8988T (cell line): ENCODE data around the gene EHMT1.

Experiments
- DNase-seq: peaks from one replicate; pipeline ENCODE4 v3.0.0; 2011

Gene EHMT1

DNA sequence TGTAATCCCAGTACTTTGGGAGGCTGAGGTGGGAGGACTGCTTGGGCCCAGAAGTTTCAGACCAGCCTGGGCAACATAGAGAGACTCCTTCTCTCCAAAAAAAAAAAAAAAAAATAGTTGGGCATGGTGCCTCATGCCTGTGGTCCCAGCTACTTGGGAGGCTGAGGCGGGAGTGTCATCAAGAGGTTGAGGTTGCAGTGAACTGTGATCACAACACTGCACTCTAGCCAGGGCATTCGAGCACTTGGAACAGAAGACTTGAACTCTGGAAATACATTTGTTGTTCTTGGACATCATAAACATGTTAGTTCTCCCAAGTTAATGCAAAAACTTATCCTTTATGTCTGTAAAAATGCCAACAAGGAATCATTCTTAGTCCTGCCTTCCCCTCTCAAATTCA is 29.6 kb downstream of the EHMT1 start:
- no peak for DNase-seq

DNA sequence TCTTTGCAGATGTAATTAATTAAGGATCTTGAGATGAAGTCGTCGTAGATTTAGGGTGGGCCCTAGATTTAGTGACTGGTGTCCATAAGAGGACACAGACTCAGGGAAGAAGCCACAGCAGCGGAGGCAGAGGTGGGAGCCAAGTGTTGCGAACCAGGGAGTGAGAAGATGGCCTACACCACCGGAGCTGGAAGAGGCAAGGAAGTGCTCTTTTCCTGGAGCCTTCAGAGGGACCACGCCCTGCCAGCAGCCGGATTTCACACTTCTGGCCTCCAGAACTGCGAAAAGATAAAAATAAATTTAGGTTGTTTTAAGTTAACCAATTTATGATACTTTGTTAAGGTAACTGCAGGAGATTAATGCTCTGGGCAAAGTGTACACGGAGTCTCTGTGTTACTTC is 30.7 kb downstream of the EHMT1 start:
- no peak for DNase-seq

- no peak for DNase-seq
Measured at GRCh38 chr9:137650259-137650658, 31.5 kb downstream of the EHMT1 start.

GRCh38 chr9:137650779-137651178 is 32.0 kb downstream of the EHMT1 start:
- DNase-seq: no peak

DNA sequence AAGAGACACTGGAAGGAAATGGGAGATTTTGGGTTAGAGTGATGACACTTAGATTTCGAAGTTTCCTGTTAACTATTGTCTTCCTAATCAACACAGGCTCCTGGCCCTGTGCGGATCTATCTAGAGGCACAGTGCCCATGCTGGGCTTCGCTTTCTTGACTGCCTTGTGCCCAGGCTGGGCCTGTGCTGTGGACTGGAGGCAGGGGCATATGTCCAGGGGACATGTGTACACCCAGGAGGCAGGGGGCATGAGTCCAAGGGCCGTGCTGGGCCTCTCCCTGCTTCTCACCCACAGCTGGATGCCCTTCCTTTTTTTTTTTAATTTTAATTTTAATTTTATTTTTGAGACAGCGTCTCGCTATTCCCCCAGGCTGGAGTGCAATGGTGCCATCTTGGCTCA is 37.6 kb downstream of the EHMT1 start:
- no peak for DNase-seq

DNA sequence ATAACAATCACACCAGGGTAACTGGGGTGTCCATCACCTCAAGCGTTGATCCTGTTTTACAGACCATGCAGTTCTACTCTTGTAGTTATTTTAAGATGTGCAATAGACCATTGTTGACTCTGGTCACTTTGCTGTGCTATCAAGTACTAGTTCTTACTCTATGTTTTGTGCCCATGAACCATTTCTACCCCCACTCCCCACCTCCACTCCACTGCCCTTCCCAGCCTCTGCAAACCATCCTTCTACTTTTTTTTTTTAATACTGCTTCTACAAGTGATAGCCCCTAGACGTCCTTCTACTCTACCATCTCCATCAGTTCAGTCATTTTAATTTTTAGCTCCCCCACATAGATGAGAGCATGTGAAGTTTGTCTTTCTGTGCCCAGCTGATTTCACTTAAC is 38.8 kb downstream of the EHMT1 start:
- DNase-seq: no peak

GRCh38 chr9:137658781-137659180 is 40.0 kb downstream of the EHMT1 start:
- DNase-seq: no peak

DNA sequence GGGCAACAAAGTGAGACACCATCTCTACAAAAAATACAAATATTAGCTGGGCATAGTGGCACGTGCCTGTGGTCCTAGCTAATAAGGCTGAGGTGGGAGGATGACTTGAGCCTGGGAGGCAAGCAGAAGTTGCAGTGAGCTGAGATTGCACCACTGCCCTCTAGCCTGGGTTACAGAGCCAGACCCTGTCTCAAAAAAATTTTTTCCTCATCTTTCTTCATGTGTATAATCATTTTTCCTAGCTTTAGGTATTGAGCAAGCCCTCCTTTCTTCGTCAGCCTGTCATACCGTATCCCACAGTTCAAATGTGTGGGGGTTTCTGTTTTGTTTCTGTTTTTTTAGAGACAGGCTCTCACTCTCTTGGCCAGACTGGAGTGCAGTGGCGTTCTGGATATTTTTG is 41.3 kb downstream of the EHMT1 start:
- no peak for DNase-seq

GRCh38 chr9:137663584-137663983 is 44.8 kb downstream of the EHMT1 start:
- DNase-seq: no peak

DNA sequence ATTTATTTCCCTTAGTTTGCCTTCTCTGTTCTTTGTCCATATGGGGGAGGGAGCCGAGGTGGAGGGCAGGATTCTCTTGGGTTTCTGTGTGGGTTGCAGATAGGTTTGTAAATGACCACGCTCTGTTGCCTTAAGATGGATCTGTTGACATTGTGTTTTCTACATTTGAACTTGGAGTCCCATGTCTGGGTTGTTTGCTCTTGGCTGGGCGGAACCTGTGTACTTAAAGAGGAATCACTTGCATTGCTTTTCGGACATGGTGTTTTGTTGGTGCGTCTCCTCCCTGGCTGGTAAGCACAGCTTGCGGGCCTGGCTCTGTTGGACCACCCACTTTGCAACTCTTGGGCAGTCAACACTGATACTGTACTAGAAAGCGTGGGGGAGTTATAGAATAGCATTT is 45.9 kb downstream of the EHMT1 start:
- DNase-seq: no peak

- DNase-seq: no peak
Measured at GRCh38 chr9:137665226-137665625, 46.4 kb downstream of the EHMT1 start.

DNA sequence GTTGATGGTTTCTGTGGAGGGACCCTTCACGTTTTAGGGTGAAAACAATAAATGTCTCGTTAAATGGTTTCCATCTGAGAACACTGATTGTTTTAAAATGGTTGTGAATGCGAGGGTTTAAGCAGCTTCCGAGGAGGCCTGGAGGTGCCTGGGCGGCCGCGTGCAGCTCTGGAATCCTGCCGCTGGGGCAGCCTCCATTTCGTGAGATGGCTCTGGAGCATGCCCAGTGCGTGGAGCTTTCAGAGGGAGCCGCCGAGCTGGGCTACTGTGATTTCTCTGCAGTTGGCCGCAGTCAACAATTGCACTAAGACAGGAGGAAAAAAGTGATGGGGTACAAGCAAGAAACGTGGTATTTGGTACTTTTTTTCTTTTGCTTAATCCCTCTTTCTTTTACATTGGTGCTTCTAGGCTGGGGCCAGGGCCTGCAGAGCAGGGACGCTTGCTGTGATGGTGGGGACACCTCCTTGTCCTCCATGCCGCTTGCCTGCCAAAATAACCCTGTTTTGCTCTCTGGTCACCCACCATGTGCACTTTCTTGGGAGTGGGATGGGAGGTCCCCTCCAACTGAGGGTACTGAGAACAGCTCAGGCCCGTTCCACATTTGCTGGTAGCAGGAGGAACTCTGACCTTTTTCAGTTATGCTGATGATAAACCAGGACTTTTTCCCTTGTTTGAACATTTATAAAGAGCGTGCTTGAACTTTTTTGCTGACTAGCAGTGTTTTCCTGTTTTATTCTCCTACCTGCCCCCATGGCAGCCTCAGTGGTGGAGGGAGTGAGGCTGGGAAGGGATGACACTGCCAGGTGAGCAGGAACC is 47.1 kb downstream of the EHMT1 start:
- no peak for DNase-seq

GRCh38 chr9:137666513-137666822 is 47.7 kb downstream of the EHMT1 start:
- DNase-seq: no peak

DNA sequence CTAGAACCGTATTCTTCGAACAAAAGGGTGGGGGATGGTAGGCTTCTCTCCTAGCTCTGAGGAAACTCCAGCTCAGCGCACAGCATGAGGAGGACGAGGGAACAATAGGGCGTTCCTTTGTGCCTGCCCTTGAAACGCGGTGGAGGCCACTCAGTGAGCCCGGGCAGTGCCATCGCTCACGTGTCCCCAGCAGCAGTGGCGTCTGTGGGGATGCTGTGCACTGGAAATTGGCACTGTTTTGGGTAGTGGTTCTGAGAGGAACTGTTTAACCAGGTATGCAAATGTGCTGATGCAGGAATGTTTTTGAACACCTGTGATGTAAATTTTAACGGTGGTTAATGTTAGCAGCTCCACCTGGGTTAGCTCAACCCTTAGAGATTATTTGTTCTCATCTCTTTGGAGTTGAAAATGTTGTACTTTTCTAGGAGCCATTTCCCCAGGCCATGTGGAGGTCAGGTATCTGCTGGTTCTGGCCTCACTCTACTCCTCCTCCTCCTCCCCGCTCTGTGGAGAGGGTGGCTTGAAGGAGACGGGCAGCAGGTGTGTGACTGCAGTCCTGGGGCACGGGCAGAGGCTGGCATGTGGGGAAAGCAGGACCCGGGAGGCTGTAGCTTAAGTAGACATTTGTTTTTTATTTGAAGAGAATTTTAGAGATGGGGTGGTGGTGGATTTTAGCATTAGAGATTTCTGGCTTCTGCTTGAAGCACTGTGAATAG is 48.3 kb downstream of the EHMT1 start:
- DNase-seq: no peak

- no peak for DNase-seq
Measured at GRCh38 chr9:137668203-137668602, 49.4 kb downstream of the EHMT1 start.

- no peak for DNase-seq
Measured at GRCh38 chr9:137669261-137669672, 50.5 kb downstream of the EHMT1 start.

GRCh38 chr9:137670391-137671195 is 51.8 kb downstream of the EHMT1 start:
- no peak for DNase-seq

GRCh38 chr9:137671196-137671538 is 52.4 kb downstream of the EHMT1 start:
- no peak for DNase-seq

DNA sequence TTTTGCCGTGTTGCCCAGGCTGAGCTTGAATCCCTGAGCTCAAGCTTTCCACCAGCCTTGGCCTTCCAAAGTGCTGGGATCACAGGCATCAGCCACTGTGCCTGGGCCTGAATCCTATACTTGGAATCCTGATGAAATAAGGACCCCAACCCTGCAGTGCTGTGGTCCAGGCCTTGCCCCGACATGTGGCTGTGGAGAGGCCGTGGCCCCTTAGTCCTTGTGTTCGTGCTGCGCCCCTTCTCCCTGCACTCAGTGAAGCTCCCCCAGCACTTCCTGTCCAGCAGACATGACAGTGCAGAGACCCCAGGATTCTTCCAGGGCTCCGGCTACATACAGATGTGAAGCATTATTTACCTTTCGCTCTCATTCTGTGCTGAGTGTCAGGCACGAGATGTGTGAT is 52.9 kb downstream of the EHMT1 start:
- no peak for DNase-seq

GRCh38 chr9:137672907-137673791 is 54.3 kb downstream of the EHMT1 start:
- DNase-seq: no peak

- no peak for DNase-seq
Measured at GRCh38 chr9:137673886-137674285, 55.1 kb downstream of the EHMT1 start.

- no peak for DNase-seq
Measured at GRCh38 chr9:137674307-137674975, 55.6 kb downstream of the EHMT1 start.

DNA sequence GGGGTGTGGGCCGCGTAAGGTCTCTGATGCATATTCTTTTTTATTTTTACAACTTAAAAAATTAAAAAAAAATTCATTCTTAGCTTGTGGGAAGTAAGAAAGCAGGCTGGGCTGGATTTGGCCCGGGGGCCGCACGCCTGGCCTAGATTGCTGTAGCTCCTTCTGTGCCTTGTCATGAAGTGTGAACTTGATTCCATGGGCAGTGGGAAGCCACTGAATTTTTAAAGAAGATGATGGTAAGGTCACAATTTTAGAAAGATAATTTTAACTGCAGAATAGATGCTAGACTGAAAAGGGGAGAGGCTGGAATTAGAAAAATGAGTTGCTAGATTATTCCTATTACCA is 56.1 kb downstream of the EHMT1 start:
- no peak for DNase-seq
